ENCODE results near the gene MOB1A. TPM values are rescaled to one million over a fixed set of nuclear protein-coding genes. Genes with fewer than 3 reads are reported as not detected.
A peak's percentile ranks its signal among the peaks of the same experiment; 100 is the strongest.

Gene MOB1A
- total RNA-seq, 2 experiments from 2014 or later = 110 to 144 TPM

- no peak overlapping the region for H3K4me3 ChIP-seq (ENCODE audit: low read depth, low read length, poor library complexity, severe bottlenecking)
- no TSS peak for BruUV-seq (replicated peaks)
- DNase-seq (ENCODE audit: low spot score) = no peak
- H2AFZ ChIP-seq (ENCODE audit: low read length) = no peak overlapping the region
- H3K27ac ChIP-seq (ENCODE audit: low read depth, low read length, poor library complexity, severe bottlenecking) = no peak overlapping the region
- H3K4me1 ChIP-seq (ENCODE audit: insufficient read depth, low read length, poor library complexity, severe bottlenecking) = peaks cover 28% of the 10 kb centered on the region
- H4K20me1 ChIP-seq (ENCODE audit: insufficient read depth, low read length) = peaks cover 5% of the 10 kb centered on the region; the same call in 1 of the 2 replicates
- H3K9me3 ChIP-seq (ENCODE audit: low read length) = no peaks in the 10 kb centered on the region
- ChIA-PET CTCF (ENCODE audit: unreplicated experiment) (interaction anchor here (1.7 kb wide), 1 partner anchor 321 kb away, joined by 4 read pairs; the partner anchor contains the start of gene STAMBP), POLR2A (interaction anchor here (0.8 to 2.3 kb wide), 3 partner anchors 17 to 35 kb away, joined by 5 to 7 read pairs (median 6); partner anchors contain the start of gene MOB1A)
- peaks cover 43% of the 10 kb centered on the region for H3K36me3 ChIP-seq (ENCODE audit: insufficient read depth, low read length)
- H3K4me2 ChIP-seq (ENCODE audit: low read length) = no peak overlapping the region
- intact Hi-C loops (cut with micrococcal nuclease; ENCODE audit: unreplicated experiment) = loop anchor here (5.0 to 10.0 kb wide), 6 partner anchors 63 to 243 kb away; partner anchors contain the start of gene TET3
- H3K9me2 ChIP-seq (ENCODE audit: insufficient read depth, low read length) = no peaks in the 10 kb centered on the region
- TF ChIP-seq EZH2phosphoT487 (IDR thresholded peaks at IDR 0.05; ENCODE audit: borderline replicate concordance, low read depth, low read length) (no peak), CTCF (conservative IDR thresholded peaks at IDR 0.05; ENCODE audit: low read length) (no peak)
- H3K79me2 ChIP-seq (ENCODE audit: insufficient read depth, low read depth, low read length) = peaks cover 11% of the 10 kb centered on the region; the same call in 1 of the 2 replicates
Measured at GRCh38 chr2:74149570-74150319, 28.9 kb downstream of the MOB1A start.

GRCh38 chr2:74149247-74149525, 29.5 kb downstream of the MOB1A start:
- no TSS peak for BruUV-seq (replicated peaks)
- peaks cover under 1% of the 10 kb centered on the region; the same call in 1 of the 2 replicates for H4K20me1 ChIP-seq (ENCODE audit: insufficient read depth, low read length)
- H3K4me1 ChIP-seq (ENCODE audit: insufficient read depth, low read length, poor library complexity, severe bottlenecking) = peaks cover 28% of the 10 kb centered on the region

More at GRCh38 chr2:74149247-74149525, 29.5 kb downstream of the MOB1A start:
- peaks cover 43% of the 10 kb centered on the region for H3K36me3 ChIP-seq (ENCODE audit: insufficient read depth, low read length)
- ChIA-PET POLR2A (interaction anchor here (0.9 to 2.3 kb wide), 2 partner anchors 18 to 29 kb away, joined by 5 to 7 read pairs; partner anchors contain the start of gene MOB1A), CTCF (ENCODE audit: unreplicated experiment) (interaction anchor here (1.7 kb wide), 1 partner anchor 321 kb away, joined by 4 read pairs; the partner anchor contains the start of gene STAMBP)
- intact Hi-C loops (cut with micrococcal nuclease; ENCODE audit: unreplicated experiment) = loop anchor here (5.0 to 10.0 kb wide), 5 partner anchors 147 to 243 kb away; partner anchors contain the start of gene TET3
- no peak overlapping the region for H3K4me3 ChIP-seq (ENCODE audit: low read depth, low read length, poor library complexity, severe bottlenecking)
- DNase-seq (ENCODE audit: low spot score) = peak; percentile 11
- no peaks in the 10 kb centered on the region for H3K9me2 ChIP-seq (ENCODE audit: insufficient read depth, low read length)
- peaks cover 11% of the 10 kb centered on the region; the same call in 1 of the 2 replicates for H3K79me2 ChIP-seq (ENCODE audit: insufficient read depth, low read depth, low read length)
- H3K9me3 ChIP-seq (ENCODE audit: low read length) = no peaks in the 10 kb centered on the region
- H3K27ac ChIP-seq (ENCODE audit: low read depth, low read length, poor library complexity, severe bottlenecking) = no peak overlapping the region
- TF ChIP-seq CTCF (conservative IDR thresholded peaks at IDR 0.05; ENCODE audit: low read length) = no peak
- H2AFZ ChIP-seq (ENCODE audit: low read length) = no peak overlapping the region
- no peak overlapping the region for H3K4me2 ChIP-seq (ENCODE audit: low read length)

Measured in OCI-LY7 (cell line).